WTC11 (cell line): ENCODE data around the gene PDE3B. TPM values are rescaled to one million over a fixed set of nuclear protein-coding genes. Genes with fewer than 3 reads are reported as not detected.

Experiments used
- ATAC-seq: fragments of 200-7000 bp; cut with Tn5 transposase; 2 replicates; pipeline ENCODE4 v1.10.0; 2021; ENCODE audit warnings: mild to moderate bottlenecking, moderate library complexity
- CTCF ChIA-PET: fragments of 300-600 bp; sonication (Branson Sonifier 250); formaldehyde crosslinking; loops from one replicate; lab custom pipeline; 2021; ENCODE audit warnings: antibody characterized with exemption; lab: Charles Lee
- POLR2A ChIA-PET: fragments of 350-600 bp; sonication (Branson Sonifier 250); formaldehyde crosslinking; loops from one replicate; lab custom pipeline; 2021; ENCODE audit warnings: antibody characterized with exemption; lab: Charles Lee
- DNase-seq: peaks from one replicate; pipeline ENCODE4 v3.0.0; 2021; ENCODE audit warnings: low spot score
- H3K27ac Mint-ChIP-seq: 2 replicates; pipeline ENCODE4 v1.8.0; 2021; ENCODE audit warnings: mixed read lengths
- H3K27me3 Mint-ChIP-seq: 2 replicates; pipeline ENCODE4 v1.8.0; 2021; ENCODE audit warnings: low read depth, mild to moderate bottlenecking, moderate library complexity, mixed read lengths
- H3K36me3 Mint-ChIP-seq: 2 replicates; pipeline ENCODE4 v1.8.0; 2021; ENCODE audit warnings: mixed read lengths
- H3K4me1 Mint-ChIP-seq: 2 replicates; pipeline ENCODE4 v1.8.0; 2022; ENCODE audit warnings: mixed read lengths
- H3K4me3 Mint-ChIP-seq: 2 replicates; pipeline ENCODE4 v1.8.0; 2021; ENCODE audit warnings: mild to moderate bottlenecking, moderate library complexity, mixed read lengths
- H3K9me3 Mint-ChIP-seq: 2 replicates; pipeline ENCODE4 v1.8.0; 2021; ENCODE audit warnings: mixed read lengths
- AFF4 ChIP-seq: sonication (generic); formaldehyde crosslinking; IDR thresholded peaks from 2 replicates; pipeline ENCODE4 v1.8.1; 2023; ENCODE audit warnings: mild to moderate bottlenecking, missing genetic modification reagents, borderline replicate concordance
- FOXP4 ChIP-seq: sonication (generic); formaldehyde crosslinking; IDR thresholded peaks from 2 replicates; pipeline ENCODE4 v1.8.0; 2022; ENCODE audit warnings: mild to moderate bottlenecking, missing genetic modification reagents
- HMGXB4 ChIP-seq: sonication (generic); formaldehyde crosslinking; IDR thresholded peaks from 2 replicates; pipeline ENCODE4 v1.8.1; 2023; ENCODE audit warnings: mild to moderate bottlenecking, moderate library complexity, missing genetic modification reagents
- MLX ChIP-seq: sonication (generic); formaldehyde crosslinking; IDR thresholded peaks from 2 replicates; pipeline ENCODE4 v1.8.1; 2023; ENCODE audit warnings: mild to moderate bottlenecking, missing genetic modification reagents, moderate library complexity
- NR1H2 ChIP-seq: sonication (generic); formaldehyde crosslinking; IDR thresholded peaks from 2 replicates; pipeline ENCODE4 v1.9.0; 2021; ENCODE audit warnings: mild to moderate bottlenecking, moderate library complexity, missing genetic modification reagents
- RELA ChIP-seq: sonication (generic); formaldehyde crosslinking; IDR thresholded peaks from 2 replicates; pipeline ENCODE4 v1.8.1; 2022; ENCODE audit warnings: missing genetic modification reagents, mild to moderate bottlenecking, borderline replicate concordance
- ZNF232 ChIP-seq: sonication (generic); formaldehyde crosslinking; IDR thresholded peaks from 2 replicates; pipeline ENCODE4 v1.8.0; 2022; ENCODE audit warnings: mild to moderate bottlenecking, missing genetic modification reagents
- ZSCAN18 ChIP-seq: fragments of 250-450 bp; sonication (Bioruptor Pico); IDR thresholded peaks from 2 replicates; pipeline ENCODE4 v2.1.2; 2022; ENCODE audit warnings: mild to moderate bottlenecking, moderate library complexity
- total RNA-seq: library from RNA; stranded (reverse); gene quantifications from 3 replicates; pipeline ENCODE4 v1.2.3, GENCODE V29; 2021
- TF ChIP-seq, protein P1 (sequence below): sonication (generic); formaldehyde crosslinking; IDR thresholded peaks from 2 replicates; pipeline ENCODE4 v1.8.1; 2022; ENCODE audit warnings: missing genetic modification reagents, borderline replicate concordance

PDE3B gene
- total RNA-seq, 1 experiment from 2014 or later = 9.6 TPM

DNA sequence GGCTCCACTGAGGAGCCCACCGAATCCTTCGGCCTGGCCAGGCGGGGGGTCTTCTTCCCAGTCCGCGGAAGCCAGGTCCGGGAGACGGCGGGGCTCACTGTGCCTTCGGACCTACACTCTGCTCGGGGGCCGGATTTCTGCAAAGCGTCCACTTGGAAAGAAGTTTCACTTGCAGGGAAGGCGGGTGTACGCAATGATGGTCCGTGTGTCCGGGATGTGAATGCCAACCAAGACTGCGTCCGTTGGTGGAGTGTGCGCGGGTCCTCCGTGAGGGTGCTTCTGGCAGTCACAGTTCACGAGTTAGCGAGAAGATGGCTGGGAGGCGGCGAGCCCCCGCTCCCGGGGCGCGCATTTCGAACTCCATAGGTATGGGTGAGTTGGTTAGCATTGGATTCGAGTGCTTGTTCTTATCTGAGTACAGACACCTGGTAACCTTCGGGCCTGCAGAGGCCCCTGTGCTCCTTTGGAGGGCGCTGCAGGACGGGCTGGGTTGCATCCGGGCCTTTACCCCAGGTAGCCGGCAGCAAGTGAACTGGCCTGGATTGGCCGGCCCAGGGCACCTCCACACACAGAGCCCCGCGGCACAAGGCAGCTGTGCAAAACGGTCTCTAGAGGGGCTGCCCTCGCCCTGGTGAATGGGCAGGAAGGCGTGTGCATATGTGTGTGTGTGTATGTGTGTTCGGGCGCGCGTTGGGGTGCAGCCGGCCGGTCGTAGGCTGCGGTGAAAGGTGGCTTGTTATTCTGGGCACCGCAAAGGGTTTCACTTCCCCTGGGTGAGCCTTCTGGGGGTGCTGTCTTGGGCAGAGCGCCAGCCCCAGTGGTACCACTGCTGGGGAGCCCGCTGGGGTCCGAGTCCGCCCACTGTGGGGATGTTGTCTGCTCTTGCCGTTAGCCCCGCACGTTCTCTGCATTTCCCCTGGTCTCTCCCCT lies 261.8 kb downstream of the PDE3B start (continued):
- no peak for TF ChIP-seq AFF4 (CRISPR knock-in tag)
- TF ChIP-seq, protein P1, sequence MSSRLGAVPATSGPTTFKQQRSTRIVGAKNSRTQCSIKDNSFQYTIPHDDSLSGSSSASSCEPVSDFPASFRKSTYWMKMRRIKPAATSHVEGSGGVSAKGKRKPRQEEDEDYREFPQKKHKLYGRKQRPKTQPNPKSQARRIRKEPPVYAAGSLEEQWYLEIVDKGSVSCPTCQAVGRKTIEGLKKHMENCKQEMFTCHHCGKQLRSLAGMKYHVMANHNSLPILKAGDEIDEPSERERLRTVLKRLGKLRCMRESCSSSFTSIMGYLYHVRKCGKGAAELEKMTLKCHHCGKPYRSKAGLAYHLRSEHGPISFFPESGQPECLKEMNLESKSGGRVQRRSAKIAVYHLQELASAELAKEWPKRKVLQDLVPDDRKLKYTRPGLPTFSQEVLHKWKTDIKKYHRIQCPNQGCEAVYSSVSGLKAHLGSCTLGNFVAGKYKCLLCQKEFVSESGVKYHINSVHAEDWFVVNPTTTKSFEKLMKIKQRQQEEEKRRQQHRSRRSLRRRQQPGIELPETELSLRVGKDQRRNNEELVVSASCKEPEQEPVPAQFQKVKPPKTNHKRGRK (CRISPR knock-in tag) = no peak

DNA sequence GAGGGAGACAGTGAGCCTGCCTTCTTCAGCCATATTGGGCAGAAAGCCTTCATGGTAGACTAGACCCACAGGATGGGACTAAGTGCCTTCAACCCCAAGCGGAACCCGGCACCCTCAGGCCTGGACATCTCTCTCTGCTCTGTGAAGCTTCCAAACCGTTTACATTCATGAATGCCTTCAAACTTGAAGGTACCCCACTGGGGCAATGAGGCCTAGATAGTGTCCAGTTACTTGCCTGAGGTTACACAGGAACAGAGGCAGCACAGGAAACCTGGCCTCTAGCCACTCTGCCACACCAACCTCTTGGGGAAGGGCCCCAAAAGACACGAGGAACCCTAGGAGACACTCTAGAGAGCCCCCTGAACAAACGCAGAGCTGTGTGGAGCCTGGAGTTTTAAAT lies 263.0 kb downstream of the PDE3B start:
- POLR2A ChIA-PET = interaction anchor here (0.8 to 2.9 kb wide), 5 partner anchors 15 to 386 kb away, joined by 3 to 14 read pairs (median 5); partner anchors contain the start of genes CYP2R1 and PDE3B
- Mint-ChIP-seq H3K9me3 (no peaks in the 10 kb centered on the region), H3K4me1 (peaks cover 18% of the 10 kb centered on the region), H3K27ac (no peak overlapping the region), H3K27me3 (peaks cover 26% of the 10 kb centered on the region)
- no peak for ATAC-seq
- TF ChIP-seq RELA (CRISPR knock-in tag) (no peak), MLX (no peak), ZNF232 (no peak), FOXP4 (CRISPR knock-in tag) (no peak), NR1H2 (no peak), HMGXB4 (CRISPR knock-in tag) (no peak), ZSCAN18 (CRISPR knock-in tag) (no peak)
- TF ChIP-seq, all 79 proteins: peak for 0
- DNase-seq = no peak
- Mint-ChIP-seq H3K4me3 (peak overlapping the region; percentile 96), H3K36me3 (no peaks in the 10 kb centered on the region)
- CTCF ChIA-PET = interaction anchor here (0.7 to 5.4 kb wide), 53 partner anchors 8 to 407 kb away, joined by 3 to 181 read pairs (median 6); partner anchors contain the start of genes CALCB, COPB1, CYP2R1 and PDE3B
